GM19328 (cell line): Measurements from ENCODE around the gene CDIPT.
A peak's percentile ranks its signal among the peaks of the same experiment; 100 is the strongest.
"Not testable (repeated sequence)": the region's sequence is repeated elsewhere in the genome, so short reads cannot be mapped to it uniquely, and the experiment has no call there.

Experiments used
- ATAC-seq: cut with Tn5 transposase; IDR thresholded peaks from one replicate; pipeline ENCODE4 v1.9.1; 2021; ENCODE audit warnings: mild to moderate bottlenecking, moderate library complexity; ENCODE audit not compliant: unreplicated experiment

The CDIPT gene

DNA sequence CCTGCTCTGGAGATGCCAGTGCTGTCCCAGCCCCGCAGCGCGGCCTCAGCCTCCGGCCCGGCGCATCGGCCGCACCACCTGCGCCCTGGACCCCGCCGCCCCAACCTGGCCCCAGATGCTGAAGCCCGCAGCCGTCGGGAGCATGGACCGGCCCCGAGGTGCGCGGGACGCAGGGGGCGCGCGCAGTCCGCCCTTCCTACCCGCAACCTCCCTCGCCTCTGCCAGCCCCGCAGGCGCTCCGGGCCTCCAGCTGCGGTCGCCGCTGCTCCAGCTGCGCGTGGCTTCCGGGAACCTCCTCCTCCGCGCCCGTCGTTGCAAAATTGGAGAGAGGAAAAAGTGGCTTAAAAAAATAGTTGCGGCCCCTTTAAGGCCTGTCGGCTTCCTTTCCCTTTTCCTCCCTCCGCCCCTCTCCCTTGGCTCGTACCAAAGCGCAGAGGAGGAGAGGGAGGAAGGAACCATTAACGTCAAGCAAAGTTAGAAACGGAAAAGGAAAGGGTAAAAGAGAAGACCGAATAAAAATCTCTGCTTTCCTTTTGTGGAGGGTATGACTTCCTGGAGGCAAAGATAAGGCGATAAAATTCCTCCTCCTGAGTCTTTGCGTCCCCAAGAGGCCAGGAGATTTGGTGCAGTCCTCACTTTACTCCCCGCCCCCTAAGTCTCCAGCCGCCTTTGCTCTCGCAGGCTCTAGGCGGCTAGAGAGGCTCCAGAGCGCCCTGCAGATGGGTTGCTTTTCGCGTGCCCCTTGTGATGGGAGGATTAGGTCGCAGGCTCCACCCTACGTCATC is at the start of gene CDIPT:
Gene CDIPT, minus strand, starts transcription at position 343 of the 785 bp plus-strand sequence. CDS start 369 bp downstream, outside the sequence.
- peak; percentile 85 for ATAC-seq

- no peak for ATAC-seq
Observed at GRCh38 chr16:29912087-29912486, 49.1 kb upstream of the CDIPT start.

DNA sequence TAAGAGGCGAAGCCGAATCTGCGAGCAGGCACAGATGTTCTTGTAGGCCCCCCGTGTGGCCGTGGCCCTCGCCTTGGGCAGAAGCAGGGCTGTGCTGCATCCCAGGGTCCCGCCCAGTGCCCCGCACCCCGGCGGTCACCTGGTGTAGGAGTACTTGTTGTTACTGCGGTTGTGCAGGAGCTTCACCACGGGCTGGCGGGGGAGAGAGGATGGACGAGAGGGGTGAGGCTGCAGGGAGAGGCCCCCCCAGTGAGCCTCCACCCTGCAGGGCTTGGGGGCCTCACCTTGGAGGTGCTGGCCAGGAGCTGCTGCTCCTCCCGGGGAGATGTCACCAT is 48.6 kb upstream of the CDIPT start:
- no peak for ATAC-seq

- ATAC-seq: no peak
Observed at GRCh38 chr16:29910819-29911675, 48.0 kb upstream of the CDIPT start.

DNA sequence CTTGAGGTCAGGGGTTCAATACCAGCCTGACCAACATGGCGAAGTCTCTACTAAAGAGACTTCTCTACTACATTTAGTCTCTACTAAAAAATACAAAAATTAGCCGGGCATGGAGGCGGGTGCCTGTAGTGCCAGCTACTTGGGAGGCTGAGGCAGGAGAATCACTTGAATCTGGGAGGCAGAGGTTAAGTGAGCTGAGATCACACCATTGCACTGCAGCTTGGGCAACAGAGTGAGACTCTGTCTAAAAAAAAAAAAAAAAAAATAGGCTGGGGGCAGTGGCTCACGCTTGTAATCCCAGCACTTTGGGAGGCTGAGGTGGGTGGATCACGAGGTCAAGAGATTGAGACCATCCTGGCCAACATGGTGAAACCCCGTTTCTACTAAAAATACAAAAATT is 46.8 kb upstream of the CDIPT start:
- ATAC-seq: not testable (repeated sequence)

DNA sequence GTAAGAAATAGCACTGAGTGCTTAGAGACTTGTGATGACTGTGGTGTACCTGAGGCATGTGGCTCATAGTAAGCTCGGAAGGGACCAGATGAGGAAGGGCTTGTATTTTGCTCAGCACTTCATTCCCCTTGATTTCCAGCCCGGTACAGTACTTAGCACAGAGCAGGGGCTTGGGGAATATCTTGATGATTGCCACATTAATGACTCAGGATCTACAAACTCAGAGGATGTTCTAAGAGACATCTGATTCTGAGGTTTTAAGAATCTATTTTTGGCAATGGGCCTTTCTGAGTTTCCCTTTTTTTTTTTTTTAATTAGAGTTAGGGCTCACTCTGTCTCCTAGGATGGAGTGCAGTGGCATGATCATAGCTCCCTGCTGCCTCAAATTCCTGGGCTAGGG is 46.4 kb upstream of the CDIPT start:
- ATAC-seq: no peak

DNA sequence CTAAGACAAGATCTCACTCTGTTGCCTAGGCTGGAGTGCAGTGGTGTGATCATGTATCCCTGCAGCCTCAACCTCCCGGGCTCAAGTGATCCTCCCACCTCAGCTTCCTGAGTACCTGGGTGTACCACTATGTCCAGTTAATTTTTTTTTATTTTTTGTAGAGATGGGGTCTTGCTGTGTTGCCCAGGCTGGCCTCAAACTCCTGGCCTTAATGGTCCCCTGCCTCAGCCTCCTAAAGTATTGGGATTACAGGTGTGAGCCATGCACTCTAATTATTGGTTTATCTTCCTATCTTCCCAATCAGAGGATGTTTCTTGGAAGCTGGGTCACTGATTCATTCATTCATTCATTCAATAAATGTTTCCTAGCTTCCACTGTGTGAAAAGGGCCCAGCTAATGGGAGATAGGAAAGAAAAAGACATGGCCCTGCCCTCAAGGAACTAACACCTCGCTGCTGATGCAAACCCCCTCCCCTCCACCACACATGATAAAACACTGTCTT is 45.7 kb upstream of the CDIPT start:
- ATAC-seq: no peak

- ATAC-seq: no peak
Observed at GRCh38 chr16:29907973-29908372, 44.9 kb upstream of the CDIPT start.

DNA sequence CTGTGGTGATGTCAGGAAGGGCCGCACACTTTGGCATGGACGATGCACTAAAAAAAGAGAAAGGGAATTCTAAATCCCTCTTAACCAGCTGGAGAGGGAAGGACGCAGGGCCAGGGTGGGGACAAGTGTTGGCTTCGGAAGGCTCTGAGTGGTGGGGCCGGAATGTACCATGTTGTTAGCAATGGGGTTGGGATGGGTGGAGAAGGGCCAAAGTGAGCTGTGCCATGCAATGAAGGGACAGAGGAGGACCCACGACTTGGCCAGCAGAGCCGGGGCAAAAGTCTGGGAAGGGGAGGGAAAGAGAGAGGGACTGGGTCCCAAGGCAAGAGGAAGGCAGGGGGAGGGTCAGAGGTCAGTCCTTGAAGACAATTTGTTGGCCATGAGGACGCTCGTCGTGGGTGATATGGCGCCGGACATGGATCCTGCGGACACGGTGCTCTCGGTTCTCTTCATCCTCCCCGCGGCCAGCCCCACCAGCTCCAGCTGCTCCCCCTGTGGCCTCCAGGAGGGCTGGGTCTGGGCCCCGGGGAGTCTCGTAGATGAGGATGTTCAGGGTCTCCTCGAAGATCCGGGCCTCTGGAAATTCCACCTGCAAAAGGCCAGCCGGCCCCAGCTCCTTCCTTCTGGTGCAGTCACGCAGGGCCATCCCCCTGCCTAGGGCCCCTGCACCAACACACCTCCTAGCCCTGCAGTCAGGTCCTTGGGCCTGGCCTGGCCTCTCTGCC is 43.7 kb upstream of the CDIPT start:
- ATAC-seq: no peak

GRCh38 chr16:29905668-29906067 is 42.6 kb upstream of the CDIPT start:
- ATAC-seq: no peak

GRCh38 chr16:29904947-29905346 is 41.9 kb upstream of the CDIPT start:
- no peak for ATAC-seq

DNA sequence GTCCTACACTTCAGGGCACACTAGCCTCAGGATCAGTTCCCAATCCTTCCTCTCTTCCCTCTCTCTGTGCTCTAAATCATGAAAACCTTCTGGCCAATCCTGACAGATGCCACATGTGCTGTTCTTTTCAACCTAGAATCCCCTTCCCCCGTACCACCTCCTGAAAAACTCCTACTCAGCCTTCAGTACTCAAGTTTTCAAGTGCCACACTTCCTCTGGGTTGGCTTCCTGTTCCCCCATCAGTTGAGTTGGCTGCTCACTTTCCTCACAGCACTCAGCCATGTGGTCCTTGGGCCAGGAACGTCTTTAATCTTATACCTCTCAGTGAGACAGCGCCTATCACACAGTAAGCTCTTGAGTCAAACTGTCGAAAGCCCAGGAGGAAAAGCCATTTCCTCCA is 40.6 kb upstream of the CDIPT start:
- no peak for ATAC-seq

GRCh38 chr16:29901607-29901945 is 38.5 kb upstream of the CDIPT start:
- ATAC-seq: no peak

DNA sequence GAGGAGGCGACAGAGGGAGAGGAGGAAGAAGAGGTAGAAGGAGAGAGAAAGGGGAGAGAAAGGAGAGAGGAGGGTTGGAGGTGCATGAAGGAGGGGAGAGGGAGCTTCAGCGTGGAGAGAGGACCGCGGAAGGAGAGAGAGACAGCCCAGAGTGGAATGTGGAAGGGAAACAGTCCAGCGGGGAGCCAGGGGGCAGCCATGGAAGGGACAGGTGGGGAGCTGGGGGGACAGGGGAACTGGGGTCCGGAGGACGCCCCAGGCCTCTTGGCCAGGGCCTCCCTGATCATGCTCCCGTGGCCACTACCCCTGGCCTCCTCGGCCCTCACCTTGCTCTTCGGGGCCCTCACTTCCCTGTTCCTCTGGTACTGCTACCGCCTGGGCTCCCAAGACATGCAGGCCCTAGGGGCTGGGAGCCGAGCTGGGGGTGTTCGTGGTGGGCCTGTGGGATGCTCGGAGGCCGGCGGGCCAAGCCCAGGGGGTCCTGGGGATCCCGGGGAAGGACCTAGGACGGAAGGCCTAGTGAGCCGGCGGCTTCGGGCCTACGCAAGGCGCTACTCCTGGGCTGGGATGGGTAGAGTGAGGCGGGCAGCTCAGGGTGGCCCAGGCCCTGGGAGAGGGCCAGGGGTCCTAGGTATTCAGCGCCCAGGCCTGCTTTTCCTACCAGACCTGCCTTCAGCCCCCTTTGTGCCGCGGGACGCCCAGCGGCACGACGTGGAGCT is 38.0 kb upstream of the CDIPT start:
- ATAC-seq: no peak

DNA sequence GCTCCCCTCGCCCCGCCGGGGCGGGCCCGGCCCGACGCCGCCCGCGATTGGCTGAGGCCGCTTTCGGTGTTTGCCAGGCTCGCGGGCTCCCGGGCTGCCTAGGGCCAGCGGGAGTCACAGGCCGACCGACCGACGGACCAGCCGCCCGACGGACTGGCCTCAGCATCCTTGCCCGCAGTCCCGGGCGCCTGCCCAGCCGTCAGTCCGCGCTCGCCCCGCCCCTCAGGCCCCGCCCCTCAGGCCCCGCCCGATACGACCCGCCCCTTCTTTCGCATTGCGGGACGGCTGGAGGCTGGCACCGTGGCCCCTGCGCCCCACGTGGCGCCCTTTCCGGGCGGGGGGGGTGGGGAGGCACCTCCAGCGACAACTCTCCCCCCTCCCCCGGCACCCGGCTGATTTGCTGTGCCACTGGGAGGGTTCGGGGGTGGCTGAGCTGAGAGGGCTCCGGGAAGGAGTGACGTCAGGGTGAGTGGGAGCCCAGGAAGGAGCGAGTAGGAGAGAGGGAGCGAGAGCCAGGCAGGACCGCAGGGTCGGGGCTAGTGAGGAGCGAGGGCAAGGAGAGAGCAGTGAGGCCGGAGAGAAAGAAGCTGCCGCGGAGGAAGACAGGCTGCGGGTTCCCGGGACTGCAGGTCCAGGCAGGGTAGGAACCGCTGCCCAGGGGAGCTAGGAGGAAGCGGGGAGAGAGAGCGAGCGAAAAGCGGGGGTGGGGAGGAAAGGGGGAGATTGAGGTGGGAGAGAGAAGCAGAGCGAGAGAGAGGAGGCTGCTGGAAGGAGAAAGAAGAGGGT is 37.3 kb upstream of the CDIPT start, which contains the start of gene ASPHD1:
Gene ASPHD1, plus strand, starts transcription at position 387 of the 786 bp plus-strand sequence. CDS start 484 bp downstream, outside the sequence.
- no peak for ATAC-seq

DNA sequence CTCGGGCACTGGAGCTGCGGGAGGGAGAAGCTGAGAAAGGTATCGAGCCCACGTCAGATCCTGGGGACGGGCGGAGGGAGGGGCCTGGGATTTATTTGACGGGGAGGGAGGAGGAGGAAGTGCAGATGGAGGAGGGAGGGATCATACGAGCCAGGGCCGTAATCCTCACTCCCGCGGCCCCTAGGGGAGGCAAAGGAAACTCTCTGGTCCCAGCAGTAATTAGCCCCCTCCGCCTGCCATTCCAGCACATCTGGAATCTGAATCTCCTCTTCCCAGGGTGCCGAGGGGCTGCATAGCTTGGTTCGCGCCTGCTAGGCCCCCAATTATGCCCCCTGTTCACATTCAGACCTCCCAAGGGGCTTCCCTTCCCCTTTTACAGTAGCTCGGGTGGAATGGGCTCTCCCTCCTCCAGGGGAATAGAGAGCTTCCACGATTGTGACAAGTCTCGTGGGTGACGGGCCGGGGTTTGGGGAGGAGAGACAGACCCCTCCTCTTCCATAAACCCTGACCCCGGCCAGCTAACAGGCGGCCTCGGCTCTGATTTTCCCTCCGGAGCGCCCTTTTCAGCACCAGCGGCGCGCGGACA is 36.6 kb upstream of the CDIPT start, which contains the start of gene SEZ6L2:
Gene SEZ6L2, minus strand, starts transcription at position 35 of the 586 bp plus-strand sequence. CDS start 531 bp downstream, outside the sequence.
- ATAC-seq: no peak

DNA sequence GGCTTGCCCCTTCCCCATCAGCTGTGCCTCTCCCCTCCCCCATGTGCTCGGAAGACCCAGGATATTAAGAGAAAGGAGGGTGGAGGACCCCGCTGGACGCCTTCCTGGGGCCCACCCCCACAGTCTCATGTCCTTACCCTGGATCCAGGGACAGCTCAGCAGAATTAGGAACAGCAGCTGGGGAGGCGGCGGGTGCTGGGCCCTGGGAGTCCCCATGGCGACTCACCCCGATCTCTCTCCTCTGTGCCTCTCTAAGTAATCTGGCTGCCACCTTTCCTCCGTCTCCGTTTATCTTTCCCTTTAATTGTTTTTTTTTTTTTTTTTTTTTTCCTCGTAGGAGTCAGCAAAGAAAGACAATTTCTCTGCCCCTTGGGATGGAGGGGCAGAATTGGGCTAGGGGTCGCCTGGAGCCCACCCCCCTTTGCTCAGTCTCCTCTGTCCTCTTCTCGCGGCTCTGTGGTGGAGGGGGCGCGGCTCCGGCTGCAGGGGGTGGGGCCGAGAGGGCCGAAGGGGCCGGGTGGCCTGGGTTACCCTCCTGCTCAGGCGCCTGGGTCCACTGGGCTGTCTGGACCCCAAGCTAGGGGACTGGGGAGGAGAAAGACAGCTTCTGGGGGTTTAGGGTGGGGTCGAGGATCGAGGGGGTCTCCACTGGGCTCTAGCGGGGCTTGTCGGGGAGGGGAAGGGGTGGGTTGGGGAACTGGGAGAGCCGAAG is 35.9 kb upstream of the CDIPT start:
- no peak for ATAC-seq

- ATAC-seq: no peak
Observed at GRCh38 chr16:29898135-29898803, 35.2 kb upstream of the CDIPT start.
